Suprapubic skin (tissue), 3 donors: Measurements from ENCODE around the gene FRMD4A.

Experiments used
- CTCF ChIP-seq, 2 donors: fragments of 200-600 bp in 1 of 2; fragments of 450-650 bp in 1 of 2; sonication (generic) in 1 of 2; IDR thresholded peaks; one replicate each; pipeline ENCODE4 v1.5.1; 2016 to 2019; ENCODE audit warnings: antibody characterized with exemption in 2 of 2, mild to moderate bottlenecking in 1 of 2, moderate library complexity in 1 of 2
- POLR2A ChIP-seq, 2 donors: fragments of 450-650 bp; IDR thresholded peaks; one replicate each; pipeline ENCODE4 v1.6.1; 2017; ENCODE audit warnings: antibody characterized with exemption in 2 of 2, mild to moderate bottlenecking in 2 of 2, moderate library complexity in 2 of 2

GRCh38 chr10:14126697-14127440, 203.9 kb downstream of the FRMD4A start:
- no peak for TF ChIP-seq CTCF (IDR thresholded peaks at IDR 0.05)
- TF ChIP-seq POLR2A (IDR thresholded peaks at IDR 0.05): no peak
